Right atrium auricular region (tissue), 2 donors: ENCODE results near the gene B4GALT5. TPM values are rescaled to one million over a fixed set of nuclear protein-coding genes. Genes with fewer than 3 reads are reported as not detected.

ENCODE experiments used
- DNase-seq: peaks from one replicate; pipeline ENCODE4 v3.0.0-alpha.2; 2019; ENCODE audit warnings: low spot score
- H3K27ac ChIP-seq, 2 donors: fragments of 200-600 bp; sonication (generic); 1 replicate in 1 of 2; 2 replicates in 1 of 2; pipeline ENCODE4 v1.5.1; 2016 to 2019
- H3K27me3 ChIP-seq, 2 donors: fragments of 200-600 bp; sonication (generic); one replicate each; pipeline versions ENCODE4 v1.5.1 to v1.6.0; 2017 to 2019
- H3K36me3 ChIP-seq: fragments of 200-600 bp; sonication (generic); one replicate; pipeline ENCODE4 v1.5.1; 2016
- H3K4me1 ChIP-seq, 2 donors: fragments of 200-600 bp; sonication (generic); one replicate each; pipeline versions ENCODE4 v1.5.1 to v1.6.0; 2017 to 2019
- H3K4me3 ChIP-seq, 2 donors: fragments of 200-600 bp; sonication (generic); 1 replicate in 1 of 2; 2 replicates in 1 of 2; pipeline ENCODE4 v1.5.1; 2017 to 2019; ENCODE audit warnings: mild to moderate bottlenecking in 1 of 2, moderate library complexity in 1 of 2
- H3K9me3 ChIP-seq, 2 donors: fragments of 200-600 bp; sonication (generic); one replicate each; pipeline ENCODE4 v1.5.1; 2019
- total RNA-seq, 2 donors: library from RNA; depleted of rRNA; stranded (reverse); fragments of >200 nt; gene quantifications; one replicate each; pipeline ENCODE4 v1.1.0, GENCODE V29; 2016
- TF ChIP-seq, protein P1 (sequence below), 2 donors: fragments of 200-600 bp; sonication (generic); IDR thresholded peaks; one replicate each; pipeline ENCODE4 v1.5.1; 2019; ENCODE audit warnings: antibody characterized with exemption in 2 of 2

Gene B4GALT5
- total RNA-seq, 2 donors from 2014 or later: 17.7 to 24.4 TPM

- DNase-seq: no peak
- Histone ChIP-seq H3K9me3 (no peaks in the 10 kb centered on the region), H3K4me1 (no peaks in the 10 kb centered on the region), H3K27me3 (no peaks in the 10 kb centered on the region), H3K36me3 (no peaks in the 10 kb centered on the region), H3K4me3 (no peak overlapping the region), H3K27ac (no peak overlapping the region)
- TF ChIP-seq, protein P1, sequence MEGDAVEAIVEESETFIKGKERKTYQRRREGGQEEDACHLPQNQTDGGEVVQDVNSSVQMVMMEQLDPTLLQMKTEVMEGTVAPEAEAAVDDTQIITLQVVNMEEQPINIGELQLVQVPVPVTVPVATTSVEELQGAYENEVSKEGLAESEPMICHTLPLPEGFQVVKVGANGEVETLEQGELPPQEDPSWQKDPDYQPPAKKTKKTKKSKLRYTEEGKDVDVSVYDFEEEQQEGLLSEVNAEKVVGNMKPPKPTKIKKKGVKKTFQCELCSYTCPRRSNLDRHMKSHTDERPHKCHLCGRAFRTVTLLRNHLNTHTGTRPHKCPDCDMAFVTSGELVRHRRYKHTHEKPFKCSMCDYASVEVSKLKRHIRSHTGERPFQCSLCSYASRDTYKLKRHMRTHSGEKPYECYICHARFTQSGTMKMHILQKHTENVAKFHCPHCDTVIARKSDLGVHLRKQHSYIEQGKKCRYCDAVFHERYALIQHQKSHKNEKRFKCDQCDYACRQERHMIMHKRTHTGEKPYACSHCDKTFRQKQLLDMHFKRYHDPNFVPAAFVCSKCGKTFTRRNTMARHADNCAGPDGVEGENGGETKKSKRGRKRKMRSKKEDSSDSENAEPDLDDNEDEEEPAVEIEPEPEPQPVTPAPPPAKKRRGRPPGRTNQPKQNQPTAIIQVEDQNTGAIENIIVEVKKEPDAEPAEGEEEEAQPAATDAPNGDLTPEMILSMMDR (IDR thresholded peaks at IDR 0.05): no peak
Observed at GRCh38 chr20:49757597-49757996, 43.9 kb upstream of the B4GALT5 start.

DNA sequence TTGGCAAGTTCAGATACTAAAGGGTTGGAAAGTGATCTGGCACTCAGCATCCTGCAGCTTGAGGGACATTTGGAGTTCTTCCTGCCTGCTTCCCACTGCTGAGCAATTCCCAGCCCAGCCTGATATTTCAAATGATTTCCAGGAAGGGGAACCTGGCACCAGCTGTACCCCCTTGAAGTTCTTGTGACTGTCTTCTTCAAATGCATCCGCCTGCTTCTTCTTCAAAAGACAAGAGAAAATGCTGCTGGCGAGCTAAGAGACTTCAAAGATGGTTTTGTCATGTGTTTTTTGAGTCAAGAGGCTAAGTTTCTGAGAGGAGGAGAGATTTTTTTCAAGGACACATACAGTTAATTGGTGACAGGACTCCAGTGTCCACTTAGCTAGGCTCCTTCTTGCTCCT lies 42.6 kb upstream of the B4GALT5 start:
- DNase-seq: no peak
- Histone ChIP-seq H3K4me3 (no peak overlapping the region), H3K9me3 (no peaks in the 10 kb centered on the region), H3K27ac (no peak overlapping the region), H3K27me3 (no peaks in the 10 kb centered on the region), H3K4me1 (no peaks in the 10 kb centered on the region), H3K36me3 (no peaks in the 10 kb centered on the region)
- TF ChIP-seq, protein P1 (IDR thresholded peaks at IDR 0.05): no peak

DNA sequence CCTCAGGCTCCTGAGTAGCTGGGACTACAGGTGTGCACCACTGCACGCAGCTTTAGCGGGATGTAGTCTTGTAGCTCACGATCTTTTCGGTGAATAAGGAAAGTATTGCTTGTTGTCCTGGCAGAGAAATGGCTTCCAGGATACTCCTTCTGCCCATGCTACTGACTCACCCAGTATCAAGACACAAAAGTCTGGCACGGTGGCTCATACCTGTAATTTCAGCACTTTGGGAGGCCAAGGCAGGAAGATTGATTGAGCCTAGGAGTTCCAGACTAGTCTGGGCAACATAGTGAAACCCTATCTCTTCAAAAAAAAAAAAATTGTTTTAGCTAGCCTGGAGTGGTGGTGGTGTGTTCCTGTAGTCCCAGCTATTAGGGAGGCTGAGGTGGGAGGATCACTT lies 40.9 kb upstream of the B4GALT5 start:
- Histone ChIP-seq H3K36me3 (no peaks in the 10 kb centered on the region), H3K27ac (no peak overlapping the region), H3K27me3 (no peaks in the 10 kb centered on the region), H3K9me3 (no peaks in the 10 kb centered on the region), H3K4me1 (no peaks in the 10 kb centered on the region), H3K4me3 (no peak overlapping the region)
- TF ChIP-seq, protein P1 (IDR thresholded peaks at IDR 0.05): no peak
- no peak for DNase-seq

- Histone ChIP-seq H3K4me3 (no peak overlapping the region), H3K4me1 (peaks cover 0 to 7% of the 10 kb centered on the region in 2 donors), H3K36me3 (no peaks in the 10 kb centered on the region), H3K27ac (no peak overlapping the region), H3K9me3 (no peaks in the 10 kb centered on the region), H3K27me3 (no peaks in the 10 kb centered on the region)
- TF ChIP-seq, protein P1 (IDR thresholded peaks at IDR 0.05): no peak
- no peak for DNase-seq
Observed at GRCh38 chr20:49753133-49753532, 39.5 kb upstream of the B4GALT5 start.

DNA sequence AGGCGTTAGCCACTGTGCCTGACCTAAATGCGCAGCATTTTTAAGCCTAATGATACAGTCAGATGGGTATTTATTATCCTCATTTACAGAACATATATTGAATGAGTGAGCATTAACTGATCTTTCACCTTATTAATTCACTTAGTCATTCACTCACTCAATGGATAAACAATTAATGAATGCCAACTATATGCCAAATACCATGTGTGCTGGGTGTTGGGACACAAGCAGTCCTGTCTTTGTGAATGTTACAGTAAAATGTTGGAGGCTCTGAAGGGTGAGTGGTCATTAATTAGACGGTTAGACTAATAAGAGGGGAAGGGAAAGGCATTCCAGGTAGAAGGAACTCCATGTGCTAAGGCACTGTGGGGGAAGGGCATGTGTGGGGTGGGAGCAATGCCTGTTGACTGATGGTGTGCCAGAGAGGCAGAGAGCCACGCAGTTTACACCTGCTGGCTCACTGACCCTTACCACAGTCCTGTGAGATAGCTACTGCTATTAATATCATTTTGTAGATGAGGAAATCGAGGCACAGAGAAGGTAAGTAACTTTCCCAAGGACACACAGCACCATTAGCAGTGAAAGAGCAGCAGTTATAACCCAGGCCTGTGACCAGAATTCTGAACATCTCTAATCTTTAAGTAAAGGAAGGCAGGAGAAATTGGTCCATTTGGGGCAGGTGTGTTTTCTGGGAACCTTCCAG lies 38.7 kb upstream of the B4GALT5 start:
- Histone ChIP-seq H3K27me3 (no peaks in the 10 kb centered on the region), H3K36me3 (no peaks in the 10 kb centered on the region), H3K27ac (no peak overlapping the region), H3K9me3 (no peaks in the 10 kb centered on the region), H3K4me1 (peaks cover 0 to 15% of the 10 kb centered on the region in 2 donors), H3K4me3 (no peak overlapping the region)
- TF ChIP-seq, protein P1 (IDR thresholded peaks at IDR 0.05): no peak
- no peak for DNase-seq

DNA sequence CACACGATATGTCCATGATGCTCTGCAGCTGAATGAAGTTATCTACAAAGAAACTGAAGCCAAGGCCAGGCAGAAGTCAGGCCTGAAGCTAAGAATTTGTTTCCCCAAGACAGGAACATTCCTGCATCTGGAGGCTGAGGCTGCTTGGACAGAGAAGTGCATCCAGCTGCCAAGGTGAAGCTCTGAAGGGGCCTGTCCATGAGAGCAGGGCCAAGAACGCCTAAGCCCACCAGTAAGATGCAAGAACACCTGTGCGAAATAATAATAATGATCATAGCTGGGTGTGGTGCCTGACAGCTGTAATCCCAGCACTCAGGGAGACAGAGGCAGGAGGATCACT lies 37.7 kb upstream of the B4GALT5 start:
- no peak for DNase-seq
- H3K4me1 ChIP-seq: peaks cover 0 to 16% of the 10 kb centered on the region in 2 donors
- TF ChIP-seq, protein P1 (IDR thresholded peaks at IDR 0.05): no peak
- no peaks in the 10 kb centered on the region for H3K9me3 ChIP-seq
- no peak overlapping the region for H3K27ac ChIP-seq
- H3K27me3 ChIP-seq: no peaks in the 10 kb centered on the region
- H3K36me3 ChIP-seq: no peaks in the 10 kb centered on the region
- no peak overlapping the region for H3K4me3 ChIP-seq
